GM18907 (cell line): ENCODE measurements around the gene TSEN34.
"Not testable (repeated sequence)": the region's sequence is repeated elsewhere in the genome, so short reads cannot be mapped to it uniquely, and the experiment has no call there.

Experiments used
- ATAC-seq: cut with Tn5 transposase; IDR thresholded peaks from one replicate; pipeline ENCODE4 v1.9.1; 2021; ENCODE audit warnings: mild to moderate bottlenecking, moderate library complexity; ENCODE audit not compliant: unreplicated experiment

The TSEN34 gene

DNA sequence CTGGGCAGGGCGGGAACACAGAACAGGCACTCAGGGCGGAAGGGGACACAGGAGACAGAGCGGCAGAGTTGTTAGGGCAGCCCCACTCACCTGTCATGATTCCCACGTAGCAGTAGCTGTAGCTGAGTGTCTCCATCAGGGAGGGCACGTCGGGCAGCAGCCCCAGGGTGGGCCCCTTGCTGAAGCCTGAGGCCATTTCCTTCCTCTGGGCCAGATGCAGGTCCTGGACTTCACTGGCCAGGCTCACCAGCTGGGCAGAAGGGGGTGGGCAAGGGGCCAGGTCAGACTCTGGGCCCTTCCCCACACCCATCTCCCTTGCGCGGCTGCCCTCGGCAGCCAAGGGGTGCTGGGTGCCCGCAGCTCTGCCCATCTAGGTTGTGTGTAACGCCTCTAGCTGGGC lies 7.7 kb upstream of the TSEN34 start:
- ATAC-seq, result no peak

DNA sequence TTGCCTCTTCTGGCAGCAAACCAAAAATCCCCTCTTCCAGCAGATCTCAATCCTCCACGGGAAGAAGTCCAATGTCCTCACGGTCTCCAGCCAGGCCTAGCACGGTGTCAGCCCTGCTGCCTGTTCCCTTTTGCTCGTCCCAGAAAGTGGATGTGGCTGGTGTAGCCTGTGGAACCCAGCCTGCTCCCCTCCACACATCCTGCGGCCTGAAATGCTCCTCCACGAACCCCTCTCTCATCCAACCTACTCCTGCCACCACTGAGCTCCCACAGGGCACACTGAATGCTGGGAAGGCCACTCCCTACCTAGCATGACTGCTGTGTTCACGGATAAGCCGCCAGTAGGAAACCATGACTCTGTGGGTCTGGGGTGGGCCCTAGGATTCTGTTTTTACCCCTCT lies 4.8 kb upstream of the TSEN34 start:
- no peak for ATAC-seq

DNA sequence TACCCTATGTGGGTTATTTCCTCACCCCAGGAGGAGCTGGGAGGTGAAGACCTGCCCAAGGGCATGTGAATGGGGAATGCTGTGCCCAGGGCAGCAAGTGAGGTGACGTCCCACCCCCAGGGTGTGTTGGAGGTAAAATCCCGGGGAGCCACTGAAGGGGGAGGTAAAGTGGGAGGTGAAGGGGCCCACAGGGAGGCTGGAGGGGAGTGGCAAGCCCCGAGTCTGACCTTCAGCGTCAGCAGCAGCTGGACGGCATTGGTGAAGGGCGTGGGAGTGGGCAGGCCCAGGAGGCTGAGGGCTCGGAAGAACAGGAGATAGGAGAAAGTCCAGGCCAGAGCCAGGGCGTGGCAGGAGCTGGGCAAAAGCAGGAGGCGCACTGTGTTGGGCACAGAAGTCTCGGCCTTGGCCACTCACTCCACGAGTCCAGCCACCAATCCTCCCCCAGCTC lies 4.2 kb upstream of the TSEN34 start:
- ATAC-seq, result no peak

DNA sequence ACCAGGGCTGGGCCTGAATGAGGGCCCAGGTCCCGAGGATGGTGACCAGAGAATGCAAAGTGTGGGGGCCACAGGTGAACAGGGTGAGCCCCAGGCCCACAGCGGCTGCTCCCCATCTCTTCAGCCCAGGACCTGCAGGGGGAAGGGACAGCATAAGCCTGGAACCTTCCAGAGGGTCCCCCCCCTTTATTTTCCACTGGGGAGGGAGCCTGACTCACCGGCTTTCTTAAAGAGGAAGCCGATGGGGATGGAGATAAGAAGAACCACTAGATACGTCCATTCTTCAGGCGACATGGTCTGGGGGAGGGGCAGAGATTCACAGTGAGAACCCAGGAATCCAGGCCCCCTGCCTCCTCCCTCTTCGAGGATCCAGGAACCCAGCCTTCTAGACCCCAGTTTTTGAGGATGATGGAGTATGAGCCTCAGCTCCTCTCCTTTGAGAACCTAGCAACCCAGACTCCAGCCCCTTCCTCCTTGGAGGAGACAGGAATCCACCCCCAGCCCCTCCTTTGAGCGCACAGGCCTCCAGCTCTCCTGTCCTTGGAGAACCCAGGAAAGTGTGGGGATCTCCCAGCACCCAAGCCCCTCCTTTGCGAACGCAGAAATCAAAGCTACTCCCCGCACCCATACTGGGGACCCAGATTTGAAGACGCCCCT lies 2.8 kb upstream of the TSEN34 start:
- no peak for ATAC-seq

DNA sequence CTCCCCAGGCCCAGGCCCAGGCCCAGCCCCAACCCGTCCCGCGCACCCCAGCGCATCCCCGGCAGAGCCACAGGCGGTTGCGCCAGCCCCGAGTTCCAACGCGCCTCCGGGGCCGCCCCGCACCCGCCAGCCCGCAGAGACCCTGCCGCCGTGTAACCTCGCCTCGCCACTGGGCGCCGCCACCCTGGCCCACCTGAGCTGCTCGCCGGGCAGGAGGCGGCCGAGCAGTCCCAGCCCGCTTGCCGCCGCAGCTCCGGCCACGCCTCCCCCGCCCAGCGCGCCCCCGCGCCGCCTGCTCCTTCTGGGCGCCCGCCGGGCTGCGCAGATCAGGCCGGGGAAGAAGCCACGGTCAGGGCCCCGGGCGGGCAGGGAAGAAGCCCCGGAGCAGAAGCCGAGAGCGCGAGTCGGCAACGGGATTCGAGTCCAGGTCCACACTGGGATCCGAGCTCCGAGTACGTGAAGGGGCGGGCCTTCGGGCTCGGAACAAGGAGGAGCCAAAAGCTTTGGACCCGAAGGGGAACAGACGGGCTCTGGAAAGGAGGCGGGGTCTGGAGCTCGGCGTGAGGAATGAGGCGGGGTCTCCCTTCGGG lies 1.9 kb upstream of the TSEN34 start, which contains the start of gene MBOAT7:
MBOAT7 (minus strand) TSS at position 436 of the 590 bp plus-strand sequence. CDS start 1,072 bp downstream, outside the sequence.
- ATAC-seq, result peak; percentile 21

DNA sequence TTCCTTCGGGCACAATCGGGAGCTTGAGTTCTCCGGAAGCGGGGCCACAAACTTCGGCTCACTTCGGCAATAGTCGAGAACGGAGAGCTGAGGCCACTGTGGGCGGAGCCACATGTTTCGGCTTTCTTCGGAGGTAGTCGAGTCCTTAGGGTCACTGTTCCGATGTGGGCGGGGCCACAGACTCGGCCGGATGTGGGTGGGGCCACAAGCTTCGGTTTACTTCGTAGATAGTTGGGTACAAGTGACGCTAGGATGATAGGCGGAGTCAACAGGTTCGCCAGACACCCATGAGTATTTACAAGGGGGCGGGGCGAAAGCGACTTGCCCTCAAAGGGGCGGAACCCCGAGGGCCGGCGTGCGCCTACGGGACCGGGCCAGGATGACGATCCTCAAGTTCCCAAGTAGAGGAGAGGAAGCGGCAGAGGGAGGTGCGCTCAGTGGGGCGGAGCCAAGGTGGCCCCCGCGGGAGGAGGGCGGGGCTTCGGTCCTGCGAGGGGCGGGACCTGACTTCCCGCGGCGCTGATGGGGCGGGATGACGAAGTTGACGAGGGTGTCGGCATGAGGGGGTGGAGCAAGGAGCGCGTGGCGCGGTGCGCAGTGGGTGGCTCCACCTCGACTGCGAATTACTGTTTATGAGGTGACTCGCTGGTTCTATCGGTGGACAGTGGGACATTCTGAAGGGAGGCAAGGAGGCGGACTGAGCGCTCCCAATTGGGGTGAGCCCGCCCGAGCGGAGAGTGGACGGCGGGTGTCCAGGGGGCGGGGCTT lies 1.2 kb upstream of the TSEN34 start:
- peak; percentile 61 for ATAC-seq

DNA sequence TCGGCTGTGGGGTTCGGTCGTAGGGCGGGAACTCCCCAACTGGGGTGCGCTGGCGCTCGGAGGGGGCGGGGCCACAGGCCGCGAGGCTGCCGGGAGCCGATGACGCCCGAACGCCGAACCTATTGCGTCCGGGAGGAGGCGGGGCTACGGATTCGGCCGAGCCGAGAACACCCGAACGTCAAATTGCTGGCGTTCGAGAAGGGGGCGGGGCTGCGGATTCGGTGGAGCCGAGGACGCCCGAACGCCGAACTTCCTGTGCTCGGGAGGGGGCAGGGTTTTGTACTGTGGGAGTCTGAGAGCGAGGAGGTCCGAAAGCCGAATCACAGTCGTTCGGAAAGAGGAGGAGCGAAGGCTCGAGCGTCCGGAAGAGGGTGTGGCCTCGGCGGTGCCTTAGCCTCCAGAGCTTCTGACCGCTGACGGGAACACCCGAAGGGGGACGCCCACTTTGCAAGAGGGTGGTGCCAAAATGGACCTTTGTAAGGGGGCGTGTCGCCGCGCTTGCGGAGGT lies 551 bp upstream of the TSEN34 start:
- peak; percentile 55 for ATAC-seq

DNA sequence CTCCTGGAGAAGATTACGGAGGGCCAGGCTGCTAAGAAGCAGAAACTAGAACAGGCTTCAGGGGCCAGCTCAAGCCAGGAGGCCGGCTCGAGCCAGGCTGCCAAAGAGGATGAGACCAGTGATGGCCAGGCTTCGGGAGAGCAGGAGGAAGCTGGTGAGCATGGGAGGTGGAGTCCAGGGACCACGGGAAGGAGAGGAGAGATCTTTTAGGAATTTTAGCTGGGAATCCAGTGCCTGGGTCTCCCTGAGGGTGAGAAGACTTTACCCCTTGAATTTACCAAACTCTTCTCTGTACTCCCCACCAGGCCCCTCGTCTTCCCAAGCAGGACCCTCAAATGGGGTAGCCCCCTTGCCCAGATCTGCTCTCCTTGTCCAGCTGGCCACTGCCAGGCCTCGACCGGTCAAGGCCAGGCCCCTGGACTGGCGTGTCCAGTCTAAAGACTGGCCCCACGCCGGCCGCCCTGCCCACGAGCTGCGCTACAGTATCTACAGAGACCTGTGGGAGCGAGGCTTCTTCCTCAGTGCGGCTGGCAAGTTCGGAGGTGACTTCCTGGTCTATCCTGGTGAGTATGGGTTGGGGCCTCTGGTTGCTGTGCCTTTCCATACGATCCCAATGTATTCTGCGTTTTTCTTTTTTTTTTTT lies 824 bp downstream of the TSEN34 start:
- ATAC-seq, result no peak

DNA sequence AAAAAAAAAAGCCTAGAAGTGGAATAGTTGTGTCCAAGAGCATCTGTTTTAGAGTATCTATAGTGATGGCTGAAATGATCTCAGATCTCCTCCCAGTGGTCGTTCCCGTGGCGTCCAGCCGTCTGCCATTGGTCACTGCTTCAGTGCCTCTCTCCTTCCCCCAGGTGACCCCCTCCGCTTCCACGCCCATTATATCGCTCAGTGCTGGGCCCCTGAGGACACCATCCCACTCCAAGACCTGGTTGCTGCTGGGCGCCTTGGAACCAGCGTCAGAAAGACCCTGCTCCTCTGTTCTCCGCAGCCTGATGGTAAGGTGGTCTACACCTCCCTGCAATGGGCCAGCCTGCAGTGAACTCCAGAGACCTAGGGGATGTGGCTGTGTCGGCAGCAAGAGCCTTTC lies 1.9 kb downstream of the TSEN34 start:
- no peak for ATAC-seq

DNA sequence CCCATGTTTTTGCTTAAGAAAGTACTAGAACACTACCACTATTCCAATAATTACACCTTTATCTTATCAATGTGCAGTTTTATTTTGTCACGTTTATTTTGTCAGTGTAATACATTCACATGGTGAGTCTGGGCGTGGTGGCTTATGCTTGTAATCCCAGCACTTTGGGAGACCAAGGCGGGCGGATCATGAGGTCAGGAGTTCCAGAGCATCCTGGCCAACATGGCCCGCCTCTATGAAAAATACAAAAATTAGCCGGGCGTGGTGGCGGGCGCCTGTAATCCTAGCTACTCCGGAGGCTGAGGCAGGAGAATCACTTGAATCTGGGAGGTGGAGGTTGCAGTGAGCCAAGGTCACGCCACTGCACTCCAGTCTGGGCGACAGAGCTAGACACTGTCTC lies 3.4 kb downstream of the TSEN34 start:
- ATAC-seq, result not testable (repeated sequence)

DNA sequence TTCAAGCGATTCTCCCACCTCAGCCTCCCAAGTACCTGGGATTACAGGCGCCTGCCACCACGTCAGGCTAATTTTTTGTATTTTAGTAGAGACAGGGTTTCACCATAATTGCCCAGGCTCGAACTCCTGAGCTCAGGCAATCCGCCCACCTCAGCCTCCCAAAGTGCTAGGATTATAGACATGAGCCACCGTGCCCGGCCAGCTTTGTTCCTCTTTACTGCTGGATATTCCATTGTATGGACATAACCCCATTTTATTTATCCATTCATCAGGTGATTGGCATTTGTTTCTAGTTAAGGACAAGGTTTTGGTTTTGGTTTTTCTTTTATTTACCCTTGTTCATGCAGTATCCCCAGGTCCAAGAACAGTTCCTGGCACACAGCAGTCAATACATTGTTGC lies 5.4 kb downstream of the TSEN34 start:
- no peak for ATAC-seq

DNA sequence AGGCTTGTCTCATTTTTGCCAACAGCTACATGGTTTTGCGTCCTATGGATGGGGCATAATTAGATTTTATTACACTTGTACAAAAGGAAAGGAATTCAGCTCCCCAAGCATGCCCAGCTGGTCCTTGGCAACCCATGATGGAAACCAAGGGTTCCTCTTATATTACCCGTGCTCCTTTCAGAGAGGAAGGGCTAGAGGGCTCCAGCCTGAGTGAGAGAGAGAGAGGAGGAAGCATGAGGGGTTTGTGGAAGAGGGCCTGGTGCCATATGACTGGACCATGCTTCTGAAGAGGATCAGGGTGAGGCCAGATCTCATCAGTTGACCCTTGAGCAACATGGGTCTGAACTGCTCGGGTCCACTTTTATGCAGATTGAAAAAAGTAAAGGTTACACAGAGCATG lies 6.0 kb downstream of the TSEN34 start:
- ATAC-seq, result no peak

DNA sequence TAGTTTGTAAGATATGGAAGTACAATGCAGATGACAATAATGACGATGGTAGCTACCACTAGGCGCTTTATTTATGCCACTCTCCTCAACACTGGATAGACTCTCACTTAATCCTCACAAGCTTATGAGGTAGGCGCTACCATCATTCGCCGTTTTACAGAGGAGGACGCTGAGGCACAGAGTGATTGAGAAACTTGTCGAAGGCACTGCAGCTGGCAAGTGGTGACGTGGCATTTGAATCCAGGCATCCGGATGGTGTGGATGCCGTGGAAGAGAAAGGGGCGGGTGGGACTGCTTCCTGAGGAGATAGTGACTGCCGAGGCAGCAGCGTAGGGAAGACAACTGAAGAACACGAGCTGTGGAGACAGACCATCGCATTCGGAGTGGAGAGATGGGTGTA lies 8.3 kb downstream of the TSEN34 start:
- ATAC-seq, result no peak

DNA sequence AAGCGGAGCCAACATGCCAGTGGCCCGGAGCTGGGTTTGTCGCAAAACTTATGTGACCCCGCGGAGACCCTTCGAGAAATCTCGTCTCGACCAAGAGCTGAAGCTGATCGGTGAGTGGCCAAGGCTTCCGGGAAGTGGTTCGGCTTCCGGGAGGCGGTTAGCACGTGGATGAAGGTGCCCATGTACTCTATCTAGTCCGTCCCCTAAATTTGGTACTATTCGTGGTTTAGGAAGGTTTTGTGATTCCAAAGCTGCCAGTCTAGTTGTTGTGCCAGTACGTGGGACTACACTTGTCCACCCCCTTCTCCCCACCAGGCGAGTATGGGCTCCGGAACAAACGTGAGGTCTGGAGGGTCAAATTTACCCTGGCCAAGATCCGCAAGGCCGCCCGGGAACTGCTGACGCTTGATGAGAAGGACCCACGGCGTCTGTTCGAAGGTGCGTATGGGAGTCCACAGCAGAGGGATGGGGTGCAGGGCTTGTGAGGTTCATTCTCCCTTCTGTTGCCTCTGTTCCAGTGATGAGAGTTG lies 10.1 kb downstream of the TSEN34 start:
- ATAC-seq, result no peak

DNA sequence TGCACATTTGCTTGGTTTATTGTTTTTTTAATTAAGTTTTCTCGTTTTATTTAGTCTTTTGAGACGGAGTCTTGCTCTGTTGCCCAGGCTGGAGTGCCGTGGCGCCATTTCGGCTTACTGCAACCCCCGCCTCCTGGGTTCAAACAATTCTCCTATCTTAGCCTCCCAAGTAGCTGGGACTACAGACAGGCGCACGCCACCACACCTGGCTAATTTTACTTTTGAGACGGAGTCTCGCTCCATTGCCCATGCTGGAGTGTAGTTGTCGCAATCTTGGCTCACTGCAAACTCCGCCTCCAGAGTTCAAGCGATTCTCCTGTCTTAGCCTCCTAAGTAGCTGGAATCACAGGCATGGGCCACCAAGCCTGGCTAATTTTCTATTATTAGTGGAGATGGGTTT lies 10.9 kb downstream of the TSEN34 start:
- no peak for ATAC-seq

DNA sequence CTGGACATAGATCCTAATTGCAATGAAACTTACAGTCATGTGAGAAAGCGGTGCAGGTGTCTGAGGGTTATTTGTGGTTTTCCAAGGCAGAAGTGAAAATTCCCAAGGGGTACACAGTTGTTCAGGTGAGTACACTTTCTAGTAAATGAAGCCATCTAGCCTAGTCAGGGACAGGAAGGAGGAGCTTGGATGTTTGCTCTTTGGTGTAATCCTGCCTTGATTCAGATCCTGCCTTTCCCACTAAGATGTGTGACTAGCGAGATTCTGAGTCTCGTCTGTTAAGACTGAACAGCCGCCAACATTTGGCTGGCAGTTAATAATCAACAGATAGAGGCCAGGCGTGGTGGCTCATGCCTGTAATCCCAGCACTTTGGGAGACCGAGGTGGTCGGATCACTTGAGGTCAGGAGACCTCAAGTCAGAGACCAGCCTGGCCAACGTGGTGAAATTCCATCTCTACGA lies 12.1 kb downstream of the TSEN34 start:
- no peak for ATAC-seq

DNA sequence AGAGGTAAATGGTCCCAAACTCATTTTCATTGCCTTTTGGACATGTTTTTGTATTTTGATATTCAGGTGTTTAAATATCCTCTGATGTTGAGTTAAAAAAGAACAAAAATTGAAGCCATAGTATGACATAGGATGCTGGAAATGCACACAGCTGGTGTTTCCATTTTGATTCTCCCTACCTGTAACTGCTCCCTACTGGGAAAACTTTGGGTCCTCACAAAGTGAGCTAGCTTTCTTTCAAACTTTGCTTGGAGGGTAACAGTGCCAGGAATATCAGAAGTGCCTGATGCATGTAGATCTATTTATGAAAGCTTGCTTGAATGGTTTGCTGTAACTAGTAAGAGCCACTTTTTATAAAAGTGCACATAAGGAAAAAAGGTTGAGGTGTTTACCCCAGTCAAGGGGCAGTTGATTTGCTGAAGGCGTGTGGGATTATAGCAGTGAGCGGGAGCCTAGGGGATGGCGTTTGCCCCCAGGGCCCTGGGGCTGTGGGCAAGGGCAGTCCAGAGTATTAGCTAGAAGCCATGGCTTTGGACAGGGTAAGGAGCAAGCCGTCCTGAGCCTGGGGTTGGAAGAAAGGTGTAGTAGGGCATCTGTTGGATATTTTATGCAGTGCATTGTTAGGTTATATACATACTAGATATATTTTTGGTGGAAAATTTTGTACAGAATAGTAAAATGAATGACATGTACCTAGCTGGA lies 13.8 kb downstream of the TSEN34 start:
- ATAC-seq, result no peak

DNA sequence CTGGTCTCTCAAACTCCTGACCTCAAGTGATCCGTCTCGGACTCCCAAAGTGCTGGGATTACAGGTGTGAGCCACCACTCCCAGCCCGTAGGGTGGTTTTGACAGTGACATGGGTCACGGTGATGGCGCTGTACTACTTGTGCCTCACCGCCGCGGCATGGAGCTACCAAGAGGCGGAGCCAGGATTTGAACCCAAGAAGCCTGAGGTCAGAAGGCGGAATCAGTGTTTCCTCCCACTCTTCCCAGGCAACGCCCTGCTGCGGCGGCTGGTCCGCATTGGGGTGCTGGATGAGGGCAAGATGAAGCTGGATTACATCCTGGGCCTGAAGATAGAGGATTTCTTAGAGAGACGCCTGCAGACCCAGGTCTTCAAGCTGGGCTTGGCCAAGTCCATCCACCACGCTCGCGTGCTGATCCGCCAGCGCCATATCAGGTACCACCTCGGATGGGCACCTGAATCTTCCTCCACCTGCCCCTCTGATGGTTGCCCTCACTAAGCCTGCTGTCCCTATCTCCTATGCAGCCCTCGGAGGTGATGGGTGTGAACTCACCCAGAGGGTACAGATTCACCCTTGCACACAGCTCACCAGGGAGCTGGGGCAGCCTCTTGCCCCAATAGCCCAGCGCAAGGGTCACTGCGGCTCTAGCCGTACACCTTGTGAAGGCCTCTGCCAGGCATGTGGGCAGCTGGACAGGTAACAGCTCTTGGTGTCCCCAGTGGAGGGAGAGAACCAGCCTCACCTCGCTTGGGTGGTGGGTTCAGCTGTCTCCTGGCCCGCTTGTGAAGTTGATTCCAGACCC lies 15.1 kb downstream of the TSEN34 start:
- ATAC-seq, result no peak

DNA sequence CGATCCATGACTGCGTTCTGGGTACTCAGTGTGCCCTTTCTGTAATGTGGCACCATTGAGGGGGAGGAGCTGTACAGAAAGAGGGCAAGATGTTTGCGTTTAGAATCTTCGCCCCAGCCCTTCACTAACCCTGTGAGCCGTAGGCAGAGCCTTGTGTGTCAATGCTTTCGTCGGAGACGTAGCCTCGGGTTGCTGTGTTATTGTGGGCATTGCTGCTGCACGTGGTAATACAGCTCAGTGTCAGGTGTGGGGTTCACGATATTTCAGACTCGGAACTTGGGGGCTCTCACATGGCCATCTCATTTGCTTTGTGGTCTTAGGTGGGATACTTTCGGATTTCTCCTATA lies 15.7 kb downstream of the TSEN34 start:
- no peak for ATAC-seq

DNA sequence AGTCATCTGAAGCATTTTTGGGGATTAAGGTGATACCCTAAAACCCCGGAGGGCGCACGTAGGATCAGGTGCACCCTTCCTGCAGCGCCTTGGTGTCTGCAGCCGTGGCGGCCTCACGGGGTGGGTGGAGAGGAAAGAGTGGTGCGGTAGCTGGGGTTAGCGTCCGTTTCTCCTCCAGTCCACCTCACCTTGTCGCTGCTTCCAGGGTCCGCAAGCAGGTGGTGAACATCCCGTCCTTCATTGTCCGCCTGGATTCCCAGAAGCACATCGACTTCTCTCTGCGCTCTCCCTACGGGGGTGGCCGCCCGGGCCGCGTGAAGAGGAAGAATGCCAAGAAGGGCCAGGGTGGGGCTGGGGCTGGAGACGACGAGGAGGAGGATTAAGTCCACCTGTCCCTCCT lies 16.1 kb downstream of the TSEN34 start:
- ATAC-seq, result not testable (repeated sequence)
